HepG2 (cell line): ENCODE results near the gene R3HDM4. TPM values are rescaled to one million over a fixed set of nuclear protein-coding genes. Genes with fewer than 3 reads are reported as not detected.

Source experiments
- BRCA1 ChIP-seq: sonication (generic); formaldehyde crosslinking; IDR thresholded peaks from 2 replicates; pipeline ENCODE4 v1.4.0; 2020; ENCODE audit warnings: missing genetic modification reagents
- CEBPB ChIP-seq: IDR thresholded peaks from 2 replicates; pipeline ENCODE4 v1.6.1; 2011; ENCODE audit warnings: low read depth, low read length, improper control_type of control experiment, borderline replicate concordance
- EP300 ChIP-seq, 3 experiments: sonication (generic) in 1 of 3; formaldehyde crosslinking in 1 of 3; IDR thresholded peaks; 2 replicates each; pipeline versions ENCODE4 v1.5.1 to v1.6.1; 2011 to 2020; ENCODE audit warnings: low read depth in 2 of 3, low read length in 2 of 3, borderline replicate concordance in 1 of 3, improper control_type of control experiment in 1 of 3, mild to moderate bottlenecking in 1 of 3, missing genetic modification reagents in 1 of 3, moderate library complexity in 1 of 3
- FOXO1 ChIP-seq: sonication (generic); formaldehyde crosslinking; IDR thresholded peaks from 2 replicates; pipeline ENCODE4 v1.4.0; 2020; ENCODE audit warnings: missing genetic modification reagents
- HIVEP1 ChIP-seq: sonication (generic); formaldehyde crosslinking; IDR thresholded peaks from 2 replicates; pipeline ENCODE4 v1.4.0; 2020; ENCODE audit warnings: mild to moderate bottlenecking, missing genetic modification reagents
- NR2F2 ChIP-seq: IDR thresholded peaks from 2 replicates; pipeline ENCODE4 v1.6.1; 2012; ENCODE audit warnings: low read depth, inconsistent platforms, borderline replicate concordance
- RXRB ChIP-seq: IDR thresholded peaks from 2 replicates; pipeline ENCODE4 v1.6.1; 2016; ENCODE audit warnings: borderline replicate concordance, missing genetic modification reagents, missing compliant biosample characterization
- SAP130 ChIP-seq: IDR thresholded peaks from 2 replicates; pipeline ENCODE4 v1.6.1; 2016; ENCODE audit warnings: low read depth
- SMAD1 ChIP-seq: sonication (generic); formaldehyde crosslinking; IDR thresholded peaks from 2 replicates; pipeline ENCODE4 v1.4.0; 2020; ENCODE audit warnings: missing genetic modification reagents, low read depth, mild to moderate bottlenecking, borderline replicate concordance
- TFDP2 ChIP-seq: sonication (generic); formaldehyde crosslinking; IDR thresholded peaks from 2 replicates; pipeline ENCODE4 v1.4.0; 2020; ENCODE audit warnings: missing genetic modification reagents
- XBP1 ChIP-seq: sonication (generic); formaldehyde crosslinking; IDR thresholded peaks from 2 replicates; pipeline ENCODE4 v1.5.0; 2020; ENCODE audit warnings: missing genetic modification reagents
- ZNF136 ChIP-seq: sonication (generic); formaldehyde crosslinking; IDR thresholded peaks from 2 replicates; pipeline ENCODE4 v1.8.1; 2022; ENCODE audit warnings: low read depth, mild to moderate bottlenecking, moderate library complexity, missing genetic modification reagents
- ZNF460 ChIP-seq: sonication (generic); formaldehyde crosslinking; IDR thresholded peaks from 2 replicates; pipeline ENCODE4 v1.5.1; 2020; ENCODE audit warnings: missing genetic modification reagents, mild to moderate bottlenecking, borderline replicate concordance
- ZNF543 ChIP-seq: sonication (generic); formaldehyde crosslinking; IDR thresholded peaks from 2 replicates; pipeline ENCODE4 v1.4.0; 2020; ENCODE audit warnings: mild to moderate bottlenecking, missing genetic modification reagents
- ZNF570 ChIP-seq: sonication (generic); formaldehyde crosslinking; IDR thresholded peaks from 2 replicates; pipeline ENCODE4 v1.4.0; 2020; ENCODE audit warnings: mild to moderate bottlenecking, missing genetic modification reagents, borderline replicate concordance
- ZNF724P ChIP-seq: sonication (generic); formaldehyde crosslinking; IDR thresholded peaks from 2 replicates; pipeline ENCODE4 v1.8.0; 2022; ENCODE audit warnings: missing genetic modification reagents, borderline replicate concordance
- ZNF747 ChIP-seq: sonication (generic); formaldehyde crosslinking; IDR thresholded peaks from 2 replicates; pipeline ENCODE4 v1.8.1; 2023; ENCODE audit warnings: missing genetic modification reagents, mild to moderate bottlenecking, borderline replicate concordance
- polyA plus RNA-seq, 8 experiments: library from polyadenylated mRNA; depleted of rRNA in 3 of 8; stranded (reverse) in 7 of 8; unstranded in 1 of 8; fragments of >200 nt; fragmentation: Illumina TruSeq in 4 of 8; extraction: Trizol in 4 of 8; gene quantifications; 2 replicates each; pipeline versions ENCODE4 v1.2.1 to v1.2.3, GENCODE V29; 2011 to 2016; ENCODE audit warnings: low read depth in 4 of 8, missing spikeins in 1 of 8, mixed read lengths in 1 of 8; ENCODE audit not compliant: insufficient read depth in 1 of 8
- total RNA-seq, 5 experiments: library from RNA; depleted of rRNA; stranded (reverse); fragments of >200 nt; fragmentation: Illumina TruSeq; extraction: Trizol; gene quantifications; 2 replicates each; pipeline ENCODE4 v1.2.3, GENCODE V29; 2016; ENCODE audit warnings: low read depth in 1 of 5
- TF ChIP-seq, protein P1 (sequence below): IDR thresholded peaks from 2 replicates; pipeline ENCODE4 v1.6.1; 2016; ENCODE audit warnings: missing compliant biosample characterization, missing genetic modification reagents, borderline replicate concordance
- TF ChIP-seq, protein P2 (sequence below): IDR thresholded peaks from 2 replicates; pipeline ENCODE4 v1.6.1; 2016; ENCODE audit warnings: low read depth, borderline replicate concordance
- TF ChIP-seq, protein P3 (sequence below): sonication (generic); formaldehyde crosslinking; IDR thresholded peaks from 2 replicates; pipeline ENCODE4 v1.5.0; 2020; ENCODE audit warnings: missing genetic modification reagents
- TF ChIP-seq, protein P4 (sequence below): sonication (generic); formaldehyde crosslinking; IDR thresholded peaks from 2 replicates; pipeline ENCODE4 v1.5.1; 2020; ENCODE audit warnings: missing genetic modification reagents, mild to moderate bottlenecking, borderline replicate concordance

R3HDM4 gene
- total and polyA plus RNA-seq, 2 of the 13 experiments (the other 11 are each of a cell fraction or from before 2014, with no cell fraction given) = 26.2 to 26.9 TPM

- peak; percentile 74 for TF ChIP-seq TFDP2 (CRISPR knock-in tag)
- TF ChIP-seq RXRB (CRISPR knock-in tag) = peak; percentile 52; the same call in 1 of the 2 replicates
- TF ChIP-seq SMAD1 (CRISPR knock-in tag) = peak; percentile 64; the same call in 1 of the 2 replicates
- TF ChIP-seq, protein P1, sequence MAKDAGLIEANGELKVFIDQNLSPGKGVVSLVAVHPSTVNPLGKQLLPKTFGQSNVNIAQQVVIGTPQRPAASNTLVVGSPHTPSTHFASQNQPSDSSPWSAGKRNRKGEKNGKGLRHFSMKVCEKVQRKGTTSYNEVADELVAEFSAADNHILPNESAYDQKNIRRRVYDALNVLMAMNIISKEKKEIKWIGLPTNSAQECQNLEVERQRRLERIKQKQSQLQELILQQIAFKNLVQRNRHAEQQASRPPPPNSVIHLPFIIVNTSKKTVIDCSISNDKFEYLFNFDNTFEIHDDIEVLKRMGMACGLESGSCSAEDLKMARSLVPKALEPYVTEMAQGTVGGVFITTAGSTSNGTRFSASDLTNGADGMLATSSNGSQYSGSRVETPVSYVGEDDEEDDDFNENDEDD (CRISPR knock-in tag) = peak; percentile 44; the same call in 1 of the 2 replicates
- TF ChIP-seq SAP130 (CRISPR knock-in tag) = peak; percentile 60
- TF ChIP-seq CEBPB = no peak
- 0 out of 2 replicates have a peak, but pooled peaks have one; percentile 65 for TF ChIP-seq BRCA1 (CRISPR knock-in tag)
- peak; percentile 25; the same call in 1 of the 2 replicates for TF ChIP-seq ZNF724P
- TF ChIP-seq FOXO1 (CRISPR knock-in tag) = no peak
- TF ChIP-seq ZNF136 (CRISPR knock-in tag) = no peak
- TF ChIP-seq, protein P2, sequence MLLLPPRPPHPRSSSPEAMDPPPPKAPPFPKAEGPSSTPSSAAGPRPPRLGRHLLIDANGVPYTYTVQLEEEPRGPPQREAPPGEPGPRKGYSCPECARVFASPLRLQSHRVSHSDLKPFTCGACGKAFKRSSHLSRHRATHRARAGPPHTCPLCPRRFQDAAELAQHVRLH (CRISPR knock-in tag) = no peak; the same call in 1 of the 2 replicates
- TF ChIP-seq ZNF543 = peak; percentile 64
- TF ChIP-seq XBP1 = no peak
- no peak for TF ChIP-seq NR2F2
- TF ChIP-seq HIVEP1 = peak; percentile 72
- no peak for TF ChIP-seq ZNF460 (CRISPR knock-in tag)
- peak; percentile 53 for TF ChIP-seq ZNF747 (CRISPR knock-in tag)
- no peak for TF ChIP-seq EP300 (IDR thresholded peaks at IDR 0.05; ENCODE audit: low read depth in 2 of 2, low read length in 2 of 2)
- no peak; the same call in 1 of the 2 replicates for TF ChIP-seq EP300 (CRISPR knock-in tag; IDR thresholded peaks at IDR 0.05; ENCODE audit: borderline replicate concordance)
- TF ChIP-seq ZNF570 (CRISPR knock-in tag) = no peak
- TF ChIP-seq, protein P3, sequence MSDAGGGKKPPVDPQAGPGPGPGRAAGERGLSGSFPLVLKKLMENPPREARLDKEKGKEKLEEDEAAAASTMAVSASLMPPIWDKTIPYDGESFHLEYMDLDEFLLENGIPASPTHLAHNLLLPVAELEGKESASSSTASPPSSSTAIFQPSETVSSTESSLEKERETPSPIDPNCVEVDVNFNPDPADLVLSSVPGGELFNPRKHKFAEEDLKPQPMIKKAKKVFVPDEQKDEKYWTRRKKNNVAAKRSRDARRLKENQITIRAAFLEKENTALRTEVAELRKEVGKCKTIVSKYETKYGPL (CRISPR knock-in tag) = no peak
- TF ChIP-seq, protein P4, sequence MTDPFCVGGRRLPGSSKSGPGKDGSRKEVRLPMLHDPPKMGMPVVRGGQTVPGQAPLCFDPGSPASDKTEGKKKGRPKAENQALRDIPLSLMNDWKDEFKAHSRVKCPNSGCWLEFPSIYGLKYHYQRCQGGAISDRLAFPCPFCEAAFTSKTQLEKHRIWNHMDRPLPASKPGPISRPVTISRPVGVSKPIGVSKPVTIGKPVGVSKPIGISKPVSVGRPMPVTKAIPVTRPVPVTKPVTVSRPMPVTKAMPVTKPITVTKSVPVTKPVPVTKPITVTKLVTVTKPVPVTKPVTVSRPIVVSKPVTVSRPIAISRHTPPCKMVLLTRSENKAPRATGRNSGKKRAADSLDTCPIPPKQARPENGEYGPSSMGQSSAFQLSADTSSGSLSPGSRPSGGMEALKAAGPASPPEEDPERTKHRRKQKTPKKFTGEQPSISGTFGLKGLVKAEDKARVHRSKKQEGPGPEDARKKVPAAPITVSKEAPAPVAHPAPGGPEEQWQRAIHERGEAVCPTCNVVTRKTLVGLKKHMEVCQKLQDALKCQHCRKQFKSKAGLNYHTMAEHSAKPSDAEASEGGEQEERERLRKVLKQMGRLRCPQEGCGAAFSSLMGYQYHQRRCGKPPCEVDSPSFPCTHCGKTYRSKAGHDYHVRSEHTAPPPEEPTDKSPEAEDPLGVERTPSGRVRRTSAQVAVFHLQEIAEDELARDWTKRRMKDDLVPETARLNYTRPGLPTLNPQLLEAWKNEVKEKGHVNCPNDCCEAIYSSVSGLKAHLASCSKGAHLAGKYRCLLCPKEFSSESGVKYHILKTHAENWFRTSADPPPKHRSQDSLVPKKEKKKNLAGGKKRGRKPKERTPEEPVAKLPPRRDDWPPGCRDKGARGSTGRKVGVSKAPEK (CRISPR knock-in tag) = no peak
These were observed 4.5 kb upstream of the R3HDM4 start, which contains the start of gene KISS1R (continued) for GRCh38 chr19:917323-918151.
